ENCODE measurements around the gene MYL5.

- TF ChIP-seq ARNTL (CRISPR knock-in tag; IDR thresholded peaks at IDR 0.05; ENCODE audit: borderline replicate concordance, low read depth) = no peak
- TF ChIP-seq, protein P1, sequence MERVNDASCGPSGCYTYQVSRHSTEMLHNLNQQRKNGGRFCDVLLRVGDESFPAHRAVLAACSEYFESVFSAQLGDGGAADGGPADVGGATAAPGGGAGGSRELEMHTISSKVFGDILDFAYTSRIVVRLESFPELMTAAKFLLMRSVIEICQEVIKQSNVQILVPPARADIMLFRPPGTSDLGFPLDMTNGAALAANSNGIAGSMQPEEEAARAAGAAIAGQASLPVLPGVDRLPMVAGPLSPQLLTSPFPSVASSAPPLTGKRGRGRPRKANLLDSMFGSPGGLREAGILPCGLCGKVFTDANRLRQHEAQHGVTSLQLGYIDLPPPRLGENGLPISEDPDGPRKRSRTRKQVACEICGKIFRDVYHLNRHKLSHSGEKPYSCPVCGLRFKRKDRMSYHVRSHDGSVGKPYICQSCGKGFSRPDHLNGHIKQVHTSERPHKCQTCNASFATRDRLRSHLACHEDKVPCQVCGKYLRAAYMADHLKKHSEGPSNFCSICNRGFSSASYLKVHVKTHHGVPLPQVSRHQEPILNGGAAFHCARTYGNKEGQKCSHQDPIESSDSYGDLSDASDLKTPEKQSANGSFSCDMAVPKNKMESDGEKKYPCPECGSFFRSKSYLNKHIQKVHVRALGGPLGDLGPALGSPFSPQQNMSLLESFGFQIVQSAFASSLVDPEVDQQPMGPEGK (CRISPR knock-in tag; IDR thresholded peaks at IDR 0.05; ENCODE audit: borderline replicate concordance) = no peak
- TF ChIP-seq TOX (CRISPR knock-in tag; IDR thresholded peaks at IDR 0.05; ENCODE audit: borderline replicate concordance) = no peak
These were observed 36.6 kb downstream of the MYL5 start for GRCh38 chr4:710916-711315.
